UCSD-AML1 (cell line): ENCODE measurements around the gene ADAMTS16.
"Not testable (repeated sequence)": the region's sequence is repeated elsewhere in the genome, so short reads cannot be mapped to it uniquely, and the experiment has no call there.

ENCODE experiments used
- DNase-seq: peaks from one replicate; lab custom pipeline; 2025; ENCODE audit not compliant: unreplicated experiment; lab: John Stamatoyannopoulos, UW

The ADAMTS16 gene, protein sequence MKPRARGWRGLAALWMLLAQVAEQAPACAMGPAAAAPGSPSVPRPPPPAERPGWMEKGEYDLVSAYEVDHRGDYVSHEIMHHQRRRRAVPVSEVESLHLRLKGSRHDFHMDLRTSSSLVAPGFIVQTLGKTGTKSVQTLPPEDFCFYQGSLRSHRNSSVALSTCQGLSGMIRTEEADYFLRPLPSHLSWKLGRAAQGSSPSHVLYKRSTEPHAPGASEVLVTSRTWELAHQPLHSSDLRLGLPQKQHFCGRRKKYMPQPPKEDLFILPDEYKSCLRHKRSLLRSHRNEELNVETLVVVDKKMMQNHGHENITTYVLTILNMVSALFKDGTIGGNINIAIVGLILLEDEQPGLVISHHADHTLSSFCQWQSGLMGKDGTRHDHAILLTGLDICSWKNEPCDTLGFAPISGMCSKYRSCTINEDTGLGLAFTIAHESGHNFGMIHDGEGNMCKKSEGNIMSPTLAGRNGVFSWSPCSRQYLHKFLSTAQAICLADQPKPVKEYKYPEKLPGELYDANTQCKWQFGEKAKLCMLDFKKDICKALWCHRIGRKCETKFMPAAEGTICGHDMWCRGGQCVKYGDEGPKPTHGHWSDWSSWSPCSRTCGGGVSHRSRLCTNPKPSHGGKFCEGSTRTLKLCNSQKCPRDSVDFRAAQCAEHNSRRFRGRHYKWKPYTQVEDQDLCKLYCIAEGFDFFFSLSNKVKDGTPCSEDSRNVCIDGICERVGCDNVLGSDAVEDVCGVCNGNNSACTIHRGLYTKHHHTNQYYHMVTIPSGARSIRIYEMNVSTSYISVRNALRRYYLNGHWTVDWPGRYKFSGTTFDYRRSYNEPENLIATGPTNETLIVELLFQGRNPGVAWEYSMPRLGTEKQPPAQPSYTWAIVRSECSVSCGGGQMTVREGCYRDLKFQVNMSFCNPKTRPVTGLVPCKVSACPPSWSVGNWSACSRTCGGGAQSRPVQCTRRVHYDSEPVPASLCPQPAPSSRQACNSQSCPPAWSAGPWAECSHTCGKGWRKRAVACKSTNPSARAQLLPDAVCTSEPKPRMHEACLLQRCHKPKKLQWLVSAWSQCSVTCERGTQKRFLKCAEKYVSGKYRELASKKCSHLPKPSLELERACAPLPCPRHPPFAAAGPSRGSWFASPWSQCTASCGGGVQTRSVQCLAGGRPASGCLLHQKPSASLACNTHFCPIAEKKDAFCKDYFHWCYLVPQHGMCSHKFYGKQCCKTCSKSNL

DNA sequence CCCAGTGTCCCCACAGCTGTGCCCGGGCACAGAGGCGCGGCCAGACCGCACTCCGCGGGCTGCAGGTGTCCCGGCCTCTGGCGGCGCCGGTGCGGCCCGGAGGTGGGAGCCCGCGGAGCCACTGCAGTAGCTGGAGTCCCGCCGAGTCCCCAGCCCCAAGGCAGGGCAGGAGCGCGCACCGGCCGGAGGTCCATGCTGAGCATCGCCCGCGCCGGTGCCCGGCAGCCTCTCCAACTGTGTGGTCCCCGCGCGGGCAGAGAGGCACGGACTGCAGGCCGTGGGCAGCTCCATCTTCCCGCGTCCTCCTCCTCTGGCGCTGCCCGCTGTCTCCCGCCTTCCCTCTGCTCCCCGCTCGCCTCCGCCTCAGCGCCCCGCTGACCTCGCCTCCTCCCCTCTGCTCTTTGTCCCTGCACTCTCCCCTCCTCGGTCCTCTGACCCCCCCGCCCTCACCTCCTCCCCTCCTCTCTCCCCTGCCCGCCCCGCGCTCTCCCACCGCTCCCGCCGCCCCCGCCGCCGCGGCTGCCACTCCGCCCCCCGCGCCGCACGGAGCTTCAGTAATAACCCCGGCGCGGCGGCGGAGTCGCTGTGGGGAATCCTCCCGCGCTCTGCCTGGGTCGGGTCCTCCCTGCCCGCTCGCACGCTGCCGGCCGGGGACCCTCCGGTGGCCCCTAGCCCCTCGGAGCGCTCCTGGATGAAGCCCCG is at the start of gene ADAMTS16:
Gene ADAMTS16 (plus strand): TSS at position 554 of the 702 bp plus-strand sequence. CDS start 138 bp downstream, at position 692.
- DNase-seq: no peak

- no peak for DNase-seq
These were observed 48.0 kb upstream of the ADAMTS16 start for GRCh38 chr5:5092149-5092548.

DNA sequence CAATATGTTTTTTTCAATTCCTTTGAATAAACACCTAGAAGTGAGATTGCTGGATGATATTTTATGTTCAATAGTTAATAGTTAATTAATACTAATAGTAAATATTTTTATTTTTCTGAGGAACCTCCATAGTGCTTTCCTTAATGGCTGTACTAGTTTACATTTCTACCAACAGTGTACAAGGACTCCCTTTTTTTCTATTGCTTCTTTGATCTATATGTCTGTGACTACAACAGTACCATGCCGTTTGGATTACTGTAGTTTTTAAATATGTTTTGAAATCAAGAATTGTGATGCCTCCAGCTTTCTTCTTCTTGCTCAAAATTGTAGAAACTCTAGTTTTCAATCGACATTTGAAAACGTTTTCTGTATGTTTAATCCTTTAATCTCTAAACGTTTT is 39.5 kb upstream of the ADAMTS16 start:
- DNase-seq: no peak

DNA sequence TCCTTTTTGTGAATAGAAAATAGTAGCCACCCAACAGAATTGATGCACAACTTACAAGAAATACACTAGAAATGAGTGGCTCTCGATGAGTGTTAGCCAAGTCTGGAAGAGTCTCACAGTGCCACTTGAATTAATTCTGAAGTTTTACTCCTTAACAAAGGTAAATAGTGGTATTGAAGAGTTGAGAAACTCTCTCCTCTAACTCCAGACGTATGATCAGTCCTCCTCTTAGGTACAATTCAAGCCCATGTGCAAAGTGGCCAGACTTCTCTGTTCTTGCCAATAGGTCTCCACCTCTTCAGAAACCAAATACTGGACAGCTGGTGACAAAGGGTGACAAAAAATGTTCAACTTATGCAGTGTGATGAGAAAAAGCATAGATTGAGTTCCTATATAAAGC is 38.5 kb upstream of the ADAMTS16 start:
- no peak for DNase-seq

GRCh38 chr5:5103245-5103644 is 36.9 kb upstream of the ADAMTS16 start:
- DNase-seq: no peak

DNA sequence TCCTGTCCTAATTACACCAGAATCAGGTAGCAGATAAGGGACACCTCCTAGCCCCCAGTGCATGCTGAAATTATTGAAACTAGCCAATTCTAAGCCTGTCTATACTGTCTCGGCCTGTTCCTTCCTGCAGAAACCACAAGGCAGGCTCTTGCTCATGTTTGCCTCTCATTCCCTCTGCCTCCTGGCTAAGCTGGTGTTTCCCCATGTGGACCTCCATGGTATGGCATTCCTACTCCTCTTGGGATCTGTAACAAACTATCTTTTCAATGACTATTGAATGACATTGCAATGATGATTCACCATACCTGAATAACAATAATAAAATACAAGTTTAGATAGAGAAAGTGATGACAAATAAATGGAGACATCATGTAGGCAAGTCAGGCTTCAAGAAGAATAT is 35.6 kb upstream of the ADAMTS16 start:
- no peak for DNase-seq

DNA sequence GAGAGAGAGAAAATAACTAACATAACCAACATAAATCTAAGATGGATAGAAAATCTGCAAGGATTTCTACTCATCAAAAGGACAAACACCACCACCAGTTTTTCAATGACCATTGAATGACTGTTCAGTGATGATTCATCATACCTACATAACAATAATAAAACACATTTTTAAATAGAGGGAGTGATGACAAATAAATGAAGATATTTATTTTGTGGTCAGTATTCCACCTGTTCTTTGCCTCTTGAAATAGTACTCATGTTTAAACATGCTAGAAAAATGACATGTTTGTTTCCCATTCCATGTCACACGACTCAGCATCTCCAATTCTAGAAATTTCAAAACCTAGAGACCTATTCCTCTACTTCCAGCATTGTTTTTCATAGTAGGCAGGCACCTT is 34.6 kb upstream of the ADAMTS16 start:
- no peak for DNase-seq

DNA sequence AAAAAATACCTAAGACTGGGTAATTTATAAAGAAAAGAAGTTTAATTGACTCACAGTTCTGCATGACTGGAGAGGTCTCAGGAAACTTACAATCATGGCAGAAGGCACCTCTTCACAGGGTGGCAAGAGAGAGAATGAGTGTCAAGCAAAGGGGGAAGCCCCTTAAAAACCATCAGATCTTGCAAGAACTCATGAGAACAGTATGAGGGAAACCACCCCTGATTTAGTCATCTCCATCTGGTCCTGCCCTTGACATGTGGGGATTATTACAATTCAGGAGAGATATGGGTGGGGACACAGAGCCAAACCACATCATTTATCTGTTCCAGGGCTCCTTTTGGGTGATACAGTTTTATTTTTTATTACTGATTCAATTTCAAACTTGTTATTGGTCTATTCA is 23.2 kb upstream of the ADAMTS16 start:
- DNase-seq: no peak

GRCh38 chr5:5122776-5123175 is 17.4 kb upstream of the ADAMTS16 start:
- DNase-seq: no peak

- DNase-seq: no peak
These were observed 15.9 kb upstream of the ADAMTS16 start for GRCh38 chr5:5124231-5124630.

DNA sequence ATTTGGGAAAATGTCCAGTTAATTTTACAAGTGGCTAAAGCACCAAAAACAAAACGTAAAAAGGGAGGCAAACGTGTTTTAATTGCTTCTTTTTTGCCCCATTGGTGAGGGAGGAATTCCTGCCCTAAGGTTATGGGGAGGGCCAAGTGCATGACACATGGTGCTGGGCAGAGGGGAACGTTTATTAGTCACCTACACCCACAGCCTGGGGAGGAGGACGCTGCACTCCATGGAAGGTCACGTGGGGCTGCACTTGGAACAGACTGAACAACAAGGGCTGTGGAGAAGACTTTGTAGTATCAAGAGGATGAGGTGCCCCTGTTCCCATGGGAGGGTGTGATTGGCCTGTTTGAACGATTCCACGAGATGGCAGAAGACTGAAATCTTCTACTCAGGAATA is 13.7 kb upstream of the ADAMTS16 start:
- DNase-seq: no peak

- DNase-seq: no peak
These were observed 11.4 kb upstream of the ADAMTS16 start for GRCh38 chr5:5128766-5129165.

DNA sequence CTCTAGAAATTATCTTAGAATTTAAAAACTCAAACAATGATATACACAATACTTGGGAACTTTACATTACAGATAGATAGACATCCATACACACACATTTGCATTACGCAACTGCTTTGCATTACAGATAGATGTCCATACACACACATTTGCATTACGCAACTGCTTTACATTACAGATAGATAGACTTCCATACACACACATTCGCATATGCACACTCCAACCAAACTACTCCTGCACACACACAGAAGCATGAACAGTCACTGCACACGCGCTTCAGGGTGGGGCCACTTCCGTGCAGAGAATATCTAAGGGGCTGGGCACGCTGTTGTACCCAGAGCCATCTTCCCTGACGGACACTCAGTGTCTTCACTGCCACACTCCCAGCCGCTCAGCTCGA is 7.9 kb upstream of the ADAMTS16 start:
- no peak for DNase-seq

- DNase-seq: no peak
These were observed 7.3 kb upstream of the ADAMTS16 start for GRCh38 chr5:5132693-5133295.

GRCh38 chr5:5134107-5134506 is 6.0 kb upstream of the ADAMTS16 start:
- no peak for DNase-seq

- no peak for DNase-seq
These were observed 4.0 kb upstream of the ADAMTS16 start for GRCh38 chr5:5135957-5136676.

- DNase-seq: not testable (repeated sequence)
These were observed 2.3 kb upstream of the ADAMTS16 start for GRCh38 chr5:5137851-5138250.

- no peak for DNase-seq
These were observed 774 bp upstream of the ADAMTS16 start for GRCh38 chr5:5139336-5139776.

- no peak for DNase-seq
These were observed 579 bp downstream of the ADAMTS16 start for GRCh38 chr5:5140479-5141338.
